Measurements from ENCODE around the gene KLF7. TPM values are rescaled to one million over a fixed set of nuclear protein-coding genes. Genes with fewer than 3 reads are reported as not detected.

Gene KLF7
- total RNA-seq = 13.6 and 18.6 TPM in 2 replicates

DNA sequence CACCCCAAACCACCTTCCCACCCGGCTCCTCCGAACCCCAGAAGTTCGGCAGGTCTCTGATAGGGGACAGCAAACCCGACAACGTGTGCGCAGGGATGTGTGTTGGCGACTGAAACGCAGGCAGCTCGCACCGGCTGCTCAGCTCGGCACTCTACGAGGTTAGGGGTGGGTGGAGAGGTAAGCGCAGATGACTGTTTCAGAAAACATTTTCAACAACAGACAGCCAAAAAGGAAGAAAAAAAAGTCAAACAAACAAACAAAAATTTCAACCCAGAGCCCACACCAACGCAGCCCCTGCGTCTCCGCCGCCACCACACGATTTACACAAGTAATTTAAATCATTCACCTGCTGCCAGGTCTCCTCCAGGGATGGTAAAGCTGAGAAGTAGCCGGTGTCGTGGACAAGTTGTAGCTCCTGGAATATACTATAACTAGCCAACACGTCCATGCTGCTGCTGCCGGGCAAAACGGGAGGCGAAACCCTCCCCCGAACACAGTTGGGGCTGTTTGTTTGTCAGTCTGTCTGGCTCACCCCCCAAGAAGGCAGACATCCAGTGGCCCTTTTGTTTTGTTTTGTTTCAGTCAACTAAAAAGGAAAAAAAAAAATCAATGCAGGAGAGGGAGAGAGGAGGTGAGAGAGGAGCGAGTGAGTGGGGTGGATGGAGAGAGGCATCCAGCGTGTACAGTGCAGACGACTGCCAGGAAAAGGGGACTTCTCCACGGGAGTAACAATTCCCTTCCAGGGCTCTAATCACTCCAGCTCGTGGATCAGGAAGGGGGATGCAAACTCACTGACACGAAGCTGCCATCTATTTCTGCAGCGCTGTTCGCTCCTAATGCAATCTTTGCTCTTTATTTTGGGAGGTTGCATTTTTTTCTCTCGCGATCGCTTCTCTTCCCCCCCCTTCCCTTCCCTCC, at the start of gene KLF7:
Gene KLF7, minus strand, starts transcription at position 828 of the 918 bp plus-strand sequence. Its CDS starts 380 bp downstream, at position 448.

Other genes with a start within 250 kb of the KLF7 start
- under 0.01 TPM in 1 of 2 replicates, not detected in the other for gene CPO, start 226.4 kb downstream of the KLF7 start, total RNA-seq

Data from regular cardiac myocyte (primary cell).